ENCODE data around the gene DUOX2. TPM values are rescaled to one million over a fixed set of nuclear protein-coding genes. Genes with fewer than 3 reads are reported as not detected.
"Not testable (repeated sequence)": the region's sequence is repeated elsewhere in the genome, so short reads cannot be mapped to it uniquely, and the experiment has no call there.

The DUOX2 gene
- total RNA-seq, 2 donors from 2014 or later, result 0.42 TPM; not detected in 1

DNA sequence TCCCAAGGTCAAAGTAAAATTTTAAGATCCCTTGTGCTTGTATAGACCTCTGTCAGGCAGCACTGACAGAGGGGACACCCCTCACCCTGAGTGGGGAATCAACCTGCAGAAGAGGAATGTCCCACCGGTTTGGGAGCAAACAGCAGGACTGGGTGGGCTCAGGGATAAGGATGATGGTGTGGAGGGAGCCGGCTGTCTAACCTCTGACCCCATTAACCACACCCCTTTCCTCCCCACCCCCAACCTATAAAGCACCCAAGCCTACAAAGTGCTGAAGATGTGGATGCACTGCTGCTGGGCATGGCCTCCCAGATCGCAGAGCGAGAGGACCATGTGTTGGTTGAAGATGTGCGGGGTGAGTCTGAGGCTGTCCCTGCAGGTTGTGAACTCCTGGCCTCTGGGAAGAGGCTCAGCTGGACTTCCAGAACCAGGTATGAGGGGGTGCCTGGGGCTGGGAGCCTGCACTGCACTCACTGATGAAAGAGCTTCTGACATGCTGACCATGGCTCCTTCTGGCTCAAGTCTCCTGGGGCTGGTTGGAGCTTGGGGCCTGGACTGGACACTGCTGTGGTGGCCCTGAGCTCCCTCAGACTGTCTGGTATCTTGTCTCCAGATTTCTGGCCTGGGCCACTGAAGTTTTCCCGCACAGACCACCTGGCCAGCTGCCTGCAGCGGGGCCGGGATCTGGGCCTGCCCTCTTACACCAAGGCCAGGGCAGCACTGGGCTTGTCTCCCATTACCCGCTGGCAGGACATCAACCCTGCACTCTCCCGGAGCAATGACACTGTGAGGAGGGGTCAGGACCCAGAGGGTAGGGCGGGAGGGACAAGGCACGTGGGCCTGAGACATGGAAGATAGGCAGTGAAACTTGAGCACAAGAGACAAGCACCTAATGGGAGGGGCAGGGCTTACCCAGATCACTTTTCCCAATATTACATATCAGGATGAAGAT, 25.1 kb upstream of the DUOX2 start:
- no peak overlapping the region for H3K27ac ChIP-seq
- H3K4me3 ChIP-seq, result no peak overlapping the region
- DNase-seq (ENCODE audit: low spot score), result no peak
- ATAC-seq (ENCODE audit: insufficient number of reproducible peaks, low FRiP score, low read depth), result no peak
- H3K4me1 ChIP-seq (ENCODE audit: control insufficient read depth in 1 of 2, low read depth in 2 of 2), result peaks cover 0 to 7% of the 10 kb centered on the region in 2 donors
- H3K9me3 ChIP-seq, result no peaks in the 10 kb centered on the region
- peaks cover 10% of the 10 kb centered on the region for H3K27me3 ChIP-seq (replicated peaks; ENCODE audit: insufficient read depth)
- no peaks in the 10 kb centered on the region for H3K36me3 ChIP-seq
- TF ChIP-seq, protein P1, sequence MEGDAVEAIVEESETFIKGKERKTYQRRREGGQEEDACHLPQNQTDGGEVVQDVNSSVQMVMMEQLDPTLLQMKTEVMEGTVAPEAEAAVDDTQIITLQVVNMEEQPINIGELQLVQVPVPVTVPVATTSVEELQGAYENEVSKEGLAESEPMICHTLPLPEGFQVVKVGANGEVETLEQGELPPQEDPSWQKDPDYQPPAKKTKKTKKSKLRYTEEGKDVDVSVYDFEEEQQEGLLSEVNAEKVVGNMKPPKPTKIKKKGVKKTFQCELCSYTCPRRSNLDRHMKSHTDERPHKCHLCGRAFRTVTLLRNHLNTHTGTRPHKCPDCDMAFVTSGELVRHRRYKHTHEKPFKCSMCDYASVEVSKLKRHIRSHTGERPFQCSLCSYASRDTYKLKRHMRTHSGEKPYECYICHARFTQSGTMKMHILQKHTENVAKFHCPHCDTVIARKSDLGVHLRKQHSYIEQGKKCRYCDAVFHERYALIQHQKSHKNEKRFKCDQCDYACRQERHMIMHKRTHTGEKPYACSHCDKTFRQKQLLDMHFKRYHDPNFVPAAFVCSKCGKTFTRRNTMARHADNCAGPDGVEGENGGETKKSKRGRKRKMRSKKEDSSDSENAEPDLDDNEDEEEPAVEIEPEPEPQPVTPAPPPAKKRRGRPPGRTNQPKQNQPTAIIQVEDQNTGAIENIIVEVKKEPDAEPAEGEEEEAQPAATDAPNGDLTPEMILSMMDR (IDR thresholded peaks at IDR 0.05), result no peak

DNA sequence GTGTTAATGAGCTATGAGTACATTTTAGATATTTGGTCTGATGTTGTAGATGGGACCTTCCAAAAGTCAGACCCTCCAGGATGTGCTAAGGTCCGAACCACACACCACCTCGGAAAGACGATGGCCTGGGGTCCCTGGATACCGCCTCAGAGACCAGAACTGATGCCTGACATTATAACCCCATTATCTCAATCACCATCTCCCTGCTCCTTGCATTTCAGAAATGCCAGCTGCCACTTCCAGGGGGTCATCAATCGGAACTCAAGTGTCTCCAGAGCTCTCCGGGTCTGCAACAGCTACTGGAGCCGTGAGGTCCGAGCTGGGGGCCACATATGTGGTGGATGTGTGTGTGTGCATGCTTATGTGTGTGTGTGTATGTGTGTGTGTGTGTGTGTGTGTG, 23.7 kb upstream of the DUOX2 start:
- no peak for DNase-seq (ENCODE audit: low spot score)
- Histone ChIP-seq H3K9me3 (no peaks in the 10 kb centered on the region), H3K36me3 (no peaks in the 10 kb centered on the region), H3K27ac (no peak overlapping the region), H3K27me3 (replicated peaks; ENCODE audit: insufficient read depth) (peaks cover 10% of the 10 kb centered on the region), H3K4me3 (no peak overlapping the region), H3K4me1 (ENCODE audit: control insufficient read depth in 1 of 2, low read depth in 2 of 2) (peaks cover 0 to 7% of the 10 kb centered on the region in 2 donors)
- TF ChIP-seq, protein P1 (IDR thresholded peaks at IDR 0.05), result no peak
- ATAC-seq (ENCODE audit: insufficient number of reproducible peaks, low FRiP score, low read depth), result no peak

DNA sequence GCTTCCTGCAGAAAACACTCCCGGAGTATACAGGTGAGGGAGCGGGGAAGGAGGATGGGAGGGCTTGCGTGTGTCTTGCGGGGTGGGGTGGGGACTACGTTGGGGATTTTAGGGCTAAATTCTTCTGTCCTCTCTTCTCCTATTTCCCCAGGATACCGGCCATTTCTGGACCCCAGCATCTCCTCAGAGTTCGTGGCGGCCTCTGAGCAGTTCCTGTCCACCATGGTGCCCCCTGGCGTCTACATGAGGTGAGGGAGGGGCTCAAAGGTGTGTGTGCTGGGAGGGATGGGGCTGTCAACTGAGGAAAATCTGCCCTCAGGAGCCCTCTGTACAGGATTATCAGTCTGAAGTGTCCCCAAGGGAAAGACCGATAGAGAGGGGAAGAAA, 22.4 kb upstream of the DUOX2 start:
- TF ChIP-seq, protein P1 (IDR thresholded peaks at IDR 0.05), result no peak
- H3K9me3 ChIP-seq, result no peaks in the 10 kb centered on the region
- ATAC-seq (ENCODE audit: insufficient number of reproducible peaks, low FRiP score, low read depth) (no peak), DNase-seq (ENCODE audit: low spot score) (no peak)
- no peaks in the 10 kb centered on the region for H3K36me3 ChIP-seq
- no peak overlapping the region for H3K27ac ChIP-seq
- peaks cover 10% of the 10 kb centered on the region for H3K27me3 ChIP-seq (replicated peaks; ENCODE audit: insufficient read depth)
- H3K4me1 ChIP-seq (ENCODE audit: control insufficient read depth in 1 of 2, low read depth in 2 of 2), result peaks cover 0 to 7% of the 10 kb centered on the region in 2 donors
- H3K4me3 ChIP-seq, result no peak overlapping the region

DNA sequence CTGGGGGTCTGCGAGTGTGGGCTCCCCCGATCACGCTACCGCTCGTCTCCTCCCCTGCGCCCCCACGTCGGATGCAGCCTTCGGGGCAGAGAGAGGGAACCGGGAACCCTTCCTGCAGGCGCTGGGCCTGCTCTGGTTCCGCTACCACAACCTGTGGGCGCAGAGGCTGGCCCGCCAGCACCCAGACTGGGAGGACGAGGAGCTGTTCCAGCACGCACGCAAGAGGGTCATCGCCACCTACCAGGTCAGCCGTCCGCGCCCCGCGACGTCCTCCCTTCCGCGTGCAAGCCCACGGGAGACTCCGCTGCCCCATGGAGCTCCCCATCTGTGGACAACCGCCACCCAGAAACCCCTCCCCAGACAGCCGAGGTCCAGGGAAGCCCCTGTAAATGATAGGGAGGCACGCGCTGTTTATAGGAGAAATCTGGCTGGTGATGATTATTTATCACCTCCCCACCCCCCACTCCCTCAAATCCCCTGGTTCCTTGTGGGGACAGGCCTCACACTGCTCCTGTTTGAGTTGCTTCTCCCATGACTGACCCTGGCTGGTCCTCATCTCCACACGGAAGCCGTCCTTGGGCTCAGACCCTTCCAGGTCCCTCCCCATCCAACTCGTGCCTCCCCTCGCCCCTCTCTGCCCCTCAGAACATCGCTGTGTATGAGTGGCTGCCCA, 21.9 kb upstream of the DUOX2 start:
- not testable (repeated sequence) for H3K9me3 ChIP-seq; H3K27ac ChIP-seq; ATAC-seq (ENCODE audit: insufficient number of reproducible peaks, low FRiP score, low read depth); H3K36me3 ChIP-seq; H3K27me3 ChIP-seq (replicated peaks; ENCODE audit: insufficient read depth); H3K4me3 ChIP-seq; DNase-seq (ENCODE audit: low spot score); H3K4me1 ChIP-seq (ENCODE audit: control insufficient read depth in 1 of 2, low read depth in 2 of 2)

DNA sequence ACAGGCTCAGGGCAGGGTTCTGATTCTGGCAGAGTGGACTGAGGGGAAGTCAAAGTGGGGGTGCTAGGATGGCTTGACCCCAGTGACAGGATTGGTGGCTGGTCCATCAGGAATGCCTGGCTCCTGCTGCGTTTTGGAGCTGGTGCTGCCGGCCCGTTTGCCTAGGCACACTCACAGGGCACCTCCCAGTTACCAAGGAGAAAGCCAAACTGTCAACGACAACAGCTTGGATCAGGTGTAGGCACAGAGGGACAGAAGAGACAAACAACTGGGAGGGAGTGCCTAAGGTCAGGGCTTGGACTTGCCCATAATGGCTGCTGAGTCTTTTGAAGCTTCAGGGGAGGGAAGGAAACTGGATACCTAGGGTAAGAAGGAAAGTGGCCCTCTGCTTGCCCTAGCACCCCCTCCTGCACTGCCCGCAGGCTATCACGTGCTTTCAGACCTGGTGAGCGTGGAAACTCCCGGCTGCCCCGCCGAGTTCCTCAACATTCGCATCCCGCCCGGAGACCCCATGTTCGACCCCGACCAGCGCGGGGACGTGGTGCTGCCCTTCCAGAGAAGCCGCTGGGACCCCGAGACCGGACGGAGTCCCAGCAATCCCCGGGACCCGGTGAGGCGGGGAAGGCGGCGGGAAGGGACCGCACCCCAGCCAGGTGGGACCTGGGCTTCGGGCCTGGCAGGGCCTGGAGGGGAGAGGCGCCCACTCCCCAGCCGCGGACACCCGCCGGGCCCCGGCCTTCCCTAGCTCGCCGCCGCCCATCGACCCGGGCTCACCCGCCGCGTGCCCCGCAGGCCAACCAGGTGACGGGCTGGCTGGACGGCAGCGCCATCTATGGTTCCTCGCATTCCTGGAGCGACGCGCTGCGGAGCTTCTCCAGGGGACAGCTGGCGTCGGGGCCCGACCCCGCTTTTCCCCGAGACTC, 21.0 kb upstream of the DUOX2 start:
- no peak overlapping the region for H3K27ac ChIP-seq
- H3K4me1 ChIP-seq (ENCODE audit: control insufficient read depth in 1 of 2, low read depth in 2 of 2), result peaks cover 0 to 12% of the 10 kb centered on the region in 2 donors
- H3K27me3 ChIP-seq (replicated peaks; ENCODE audit: insufficient read depth), result peaks cover 10% of the 10 kb centered on the region
- ATAC-seq (ENCODE audit: insufficient number of reproducible peaks, low FRiP score, low read depth) (no peak), DNase-seq (ENCODE audit: low spot score) (no peak)
- no peaks in the 10 kb centered on the region for H3K36me3 ChIP-seq
- H3K4me3 ChIP-seq, result peak overlapping the region; percentile 51
- TF ChIP-seq, protein P1 (IDR thresholded peaks at IDR 0.05), result no peak
- H3K9me3 ChIP-seq, result no peaks in the 10 kb centered on the region
